ENCODE results near the gene DPH1.
"Not testable (repeated sequence)": the region's sequence is repeated elsewhere in the genome, so short reads cannot be mapped to it uniquely, and the experiment has no call there.

DPH1 gene

DNA sequence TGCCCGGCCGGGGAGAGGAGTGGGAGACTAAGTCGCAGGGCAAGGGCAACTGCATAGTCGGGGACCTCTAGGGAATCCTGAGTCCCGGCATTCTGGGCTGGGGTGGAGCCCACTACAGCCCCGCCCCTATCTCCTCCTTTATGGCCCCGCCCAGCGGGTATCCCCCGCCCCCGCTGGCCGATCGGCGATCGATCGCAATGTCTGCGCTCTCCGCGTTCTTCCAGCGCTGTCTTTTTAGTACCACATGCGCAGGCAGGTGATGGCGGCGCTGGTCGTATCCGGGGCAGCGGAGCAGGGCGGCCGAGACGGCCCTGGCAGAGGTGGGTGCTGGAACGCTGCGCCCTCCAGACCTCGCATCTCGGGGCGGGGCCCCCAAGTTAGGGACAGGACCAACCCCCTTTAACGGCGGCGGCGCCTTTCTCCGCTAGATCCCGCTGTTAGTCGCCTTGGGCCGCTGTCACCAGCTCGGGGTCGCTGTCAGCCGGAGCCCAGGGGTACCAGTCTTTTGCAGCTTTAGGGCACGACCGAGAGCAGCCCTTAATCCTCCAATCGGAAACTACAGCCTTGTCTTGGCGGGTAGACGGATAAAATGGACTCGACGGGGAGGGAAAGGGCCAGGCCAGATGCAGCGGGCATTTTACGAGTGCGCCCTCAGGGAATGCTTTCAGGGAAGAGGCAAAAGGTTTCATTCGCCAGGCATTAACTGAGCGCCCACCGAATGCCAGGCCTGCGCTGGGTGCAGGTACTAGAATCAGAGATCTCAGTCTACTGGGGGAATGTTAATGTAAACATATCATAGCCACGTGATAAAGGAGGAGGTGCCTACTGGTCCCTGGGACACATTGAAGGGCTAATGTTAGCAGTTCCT is at the start of gene DPH1:
Gene DPH1 (plus strand): TSS at position 243 of the 868 bp plus-strand sequence. CDS start 17 bp downstream, at position 260.
- no peak for TF ChIP-seq Cebpa-rat (IDR thresholded peaks at IDR 0.05)

GRCh38 chr17:1980665-1981250 is 49.2 kb upstream of the DPH1 start:
- no peak overlapping the region for H3K4me3 ChIP-seq
- H3K36me3 ChIP-seq: no peaks in the 10 kb centered on the region
- peaks cover 16 to 99% (median 88%) of the 10 kb centered on the region in 10 experiments; a peak in 19 of 20 replicates for H3K4me1 ChIP-seq
- peaks cover 0 to 49% (median 4%) of the 10 kb centered on the region in 11 experiments; a peak in 6 of 22 replicates for H4K20me1 ChIP-seq
- peaks cover 8 to 36% (median 19%) of the 10 kb centered on the region in 11 experiments; a peak in 19 of 22 replicates for H3K27me3 ChIP-seq
- peak overlapping the region in 5 of 11 experiments; percentile 26 to 75 (median 69); a peak in 6 of 22 replicates for H3K27ac ChIP-seq
- peak overlapping the region in 5 of 11 experiments; percentile 3 to 70 (median 8); a peak in 6 of 22 replicates for H3K9ac ChIP-seq
- no peaks in the 10 kb centered on the region for H3K9me3 ChIP-seq (replicated peaks in 1 of 11)
- peak overlapping the region in 9 of 11 experiments; percentile 66 to 83 (median 81); a peak in 18 of 22 replicates for H3K4me2 ChIP-seq
- TF ChIP-seq Cebpa-rat (IDR thresholded peaks at IDR 0.05): no peak

More for the DNA sequence above, at the start of gene DPH1:
- H3K9ac ChIP-seq: peak within 1 kb of the TSS; percentile 78 to 92 (median 87)
- H3K27me3 ChIP-seq: peaks cover 11 to 35% (median 31%) of the 10 kb centered on the region in 11 experiments; a peak in 20 of 22 replicates
- H4K20me1 ChIP-seq: peaks cover 0 to 28% (median 4%) of the 10 kb centered on the region in 11 experiments; a peak in 9 of 22 replicates
- H3K36me3 ChIP-seq: peaks cover 0 to 6% (median 0%) of the 10 kb centered on the region in 11 experiments; a peak in 2 of 22 replicates
- peak within 1 kb of the TSS; percentile 44 to 90 (median 86); a peak in 21 of 22 replicates for H3K27ac ChIP-seq
- H3K4me2 ChIP-seq: peak within 1 kb of the TSS; percentile 84 to 96 (median 92)
- H3K9me3 ChIP-seq (replicated peaks in 1 of 11): no peaks in the 10 kb centered on the region
- peak within 1 kb of the TSS; percentile 89 to 100 (median 97) for H3K4me3 ChIP-seq
- peaks cover 47 to 81% (median 73%) of the 10 kb centered on the region in 10 experiments for H3K4me1 ChIP-seq

DNA sequence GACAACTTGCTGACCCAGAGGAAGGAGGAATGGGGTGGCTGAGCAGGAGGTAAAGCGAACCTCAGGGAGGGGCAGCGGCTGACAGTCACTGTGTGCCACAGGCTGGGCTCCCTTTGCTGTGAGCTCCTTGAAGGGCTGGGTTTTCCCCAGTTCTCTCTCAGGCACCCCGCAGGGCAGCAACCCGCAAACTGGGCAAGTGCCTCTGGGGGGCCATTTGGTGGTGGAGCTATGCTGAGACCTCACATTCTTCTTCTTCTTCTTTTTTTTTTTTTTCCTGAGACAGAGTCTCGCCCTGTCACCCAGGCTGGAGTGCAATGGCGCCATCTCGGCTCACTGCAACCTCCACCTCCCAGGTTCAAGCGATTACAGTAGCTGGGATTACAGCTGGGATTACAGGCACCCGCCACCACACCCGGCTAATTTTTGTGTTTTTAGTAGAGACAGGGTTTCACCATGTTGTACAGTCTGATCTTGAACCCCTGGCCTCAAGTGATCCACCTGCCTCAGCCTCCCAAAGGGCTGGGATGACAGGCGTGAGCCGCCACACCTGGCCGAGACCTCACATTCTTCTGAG is 47.1 kb upstream of the DPH1 start:
- H3K9ac ChIP-seq; H3K27ac ChIP-seq; H3K9me3 ChIP-seq (replicated peaks in 1 of 11); H3K4me3 ChIP-seq; H3K36me3 ChIP-seq: not testable (repeated sequence)
- Histone ChIP-seq H3K4me1 (peaks cover 16 to 83% (median 70%) of the 10 kb centered on the region in 10 experiments; a peak in 19 of 20 replicates), H3K4me2 (peak overlapping the region in 7 of 11 experiments; percentile 12 to 83 (median 81); a peak in 8 of 22 replicates), H3K27me3 (peaks cover 0 to 15% (median 5%) of the 10 kb centered on the region in 11 experiments; a peak in 17 of 22 replicates), H4K20me1 (peaks cover 0 to 40% (median 5%) of the 10 kb centered on the region in 11 experiments; a peak in 6 of 22 replicates)

DNA sequence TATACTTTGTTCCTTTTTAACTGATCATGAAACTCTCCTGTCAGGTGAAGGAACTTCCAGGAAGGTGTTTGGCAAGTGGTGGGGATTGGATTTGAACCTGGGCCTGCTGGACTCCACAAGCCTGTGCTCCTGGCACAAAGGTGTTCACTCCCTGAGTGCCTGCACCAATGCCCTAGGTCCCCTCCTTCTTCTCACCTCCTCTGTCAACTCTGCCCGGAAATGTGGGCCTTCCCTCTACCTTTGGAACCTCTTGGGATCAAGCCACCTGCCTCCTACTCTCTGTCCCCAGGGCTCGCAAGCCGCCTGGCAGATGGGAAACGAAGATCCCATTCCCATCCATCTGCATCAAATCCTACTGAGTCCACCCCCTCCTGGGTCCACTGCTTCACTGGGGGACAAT is 44.9 kb upstream of the DPH1 start:
- no peak for TF ChIP-seq Cebpa-rat (IDR thresholded peaks at IDR 0.05)
- peaks cover 0 to 42% (median 0%) of the 10 kb centered on the region in 11 experiments; a peak in 4 of 22 replicates for H4K20me1 ChIP-seq
- 0 out of 22 replicates have a peak overlapping the region, but pooled peaks of 1 of the 11 experiments have one; percentile 12 for H3K4me2 ChIP-seq
- no peaks in the 10 kb centered on the region for H3K9me3 ChIP-seq (replicated peaks in 1 of 11)
- no peaks in the 10 kb centered on the region for H3K36me3 ChIP-seq
- H3K4me3 ChIP-seq: no peak overlapping the region
- H3K27ac ChIP-seq: no peak overlapping the region
- H3K9ac ChIP-seq: no peak overlapping the region
- H3K4me1 ChIP-seq: peaks cover 12 to 61% (median 52%) of the 10 kb centered on the region in 10 experiments; a peak in 19 of 20 replicates
- H3K27me3 ChIP-seq: no peaks in the 10 kb centered on the region

GRCh38 chr17:1985686-1986085 is 44.3 kb upstream of the DPH1 start:
- Histone ChIP-seq H3K4me1 (peaks cover 12 to 55% (median 46%) of the 10 kb centered on the region in 10 experiments; a peak in 19 of 20 replicates), H4K20me1 (peaks cover 0 to 43% (median 4%) of the 10 kb centered on the region in 11 experiments; a peak in 3 of 22 replicates), H3K4me2 (no peak overlapping the region), H3K9me3 (replicated peaks in 1 of 11) (no peaks in the 10 kb centered on the region), H3K4me3 (no peak overlapping the region), H3K9ac (no peak overlapping the region), H3K27ac (no peak overlapping the region), H3K27me3 (no peaks in the 10 kb centered on the region), H3K36me3 (no peaks in the 10 kb centered on the region)
- no peak for TF ChIP-seq Cebpa-rat (IDR thresholded peaks at IDR 0.05)

DNA sequence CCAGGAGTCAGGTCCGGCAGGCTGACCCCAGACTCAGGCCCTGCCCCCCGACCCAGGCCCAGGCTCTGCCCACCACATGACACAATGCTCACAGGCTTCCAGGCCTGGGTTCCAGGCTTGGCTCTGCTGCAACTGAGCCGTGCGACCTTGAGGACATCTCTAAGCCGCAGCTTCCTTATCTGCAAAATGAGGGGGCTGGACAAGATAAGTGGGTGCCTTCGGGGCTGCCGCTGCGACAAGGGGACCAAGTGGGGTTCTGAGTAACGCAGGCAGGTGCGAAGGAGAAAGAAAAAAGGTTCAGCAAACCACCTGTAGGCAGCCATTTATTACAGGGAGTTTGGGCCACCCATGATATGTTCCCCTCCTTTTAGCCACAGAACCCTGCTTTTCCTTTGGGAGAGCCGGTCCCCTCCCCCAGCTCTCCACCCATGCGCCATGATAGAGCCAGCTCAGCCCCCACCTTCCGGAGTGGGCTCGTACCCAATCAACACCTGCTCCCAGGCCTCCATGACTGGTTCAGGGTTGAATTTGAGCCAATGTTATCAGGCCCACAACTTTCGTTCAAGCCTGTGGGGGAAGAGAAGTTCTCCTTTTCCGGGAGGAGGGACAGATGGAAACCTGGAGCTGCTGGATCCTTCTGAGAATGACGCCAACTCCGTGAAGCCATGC is 43.0 kb upstream of the DPH1 start:
- Histone ChIP-seq H3K36me3 (no peaks in the 10 kb centered on the region), H3K27ac (no peak overlapping the region), H3K4me2 (no peak overlapping the region), H4K20me1 (peaks cover 0 to 43% (median 4%) of the 10 kb centered on the region in 11 experiments; a peak in 3 of 22 replicates), H3K9me3 (replicated peaks in 1 of 11) (no peaks in the 10 kb centered on the region), H3K9ac (no peak overlapping the region), H3K27me3 (no peaks in the 10 kb centered on the region), H3K4me1 (peaks cover 8 to 42% (median 35%) of the 10 kb centered on the region in 10 experiments; a peak in 19 of 20 replicates), H3K4me3 (no peak overlapping the region)
- TF ChIP-seq Cebpa-rat (IDR thresholded peaks at IDR 0.05): no peak

GRCh38 chr17:1989135-1989534 is 40.8 kb upstream of the DPH1 start:
- H3K4me3 ChIP-seq: no peak overlapping the region
- TF ChIP-seq Cebpa-rat (IDR thresholded peaks at IDR 0.05): no peak
- H3K4me2 ChIP-seq: peak overlapping the region in 4 of 11 experiments; percentile 5 to 45 (median 19); a peak in 4 of 22 replicates
- peaks cover 8 to 26% (median 19%) of the 10 kb centered on the region in 10 experiments; a peak in 17 of 20 replicates for H3K4me1 ChIP-seq
- no peaks in the 10 kb centered on the region for H3K9me3 ChIP-seq (replicated peaks in 1 of 11)
- no peak overlapping the region for H3K27ac ChIP-seq
- no peaks in the 10 kb centered on the region for H3K27me3 ChIP-seq
- no peaks in the 10 kb centered on the region for H3K36me3 ChIP-seq
- no peak overlapping the region for H3K9ac ChIP-seq
- H4K20me1 ChIP-seq: peaks cover 0 to 48% (median 3%) of the 10 kb centered on the region in 11 experiments; a peak in 5 of 22 replicates

GRCh38 chr17:1992541-1992940 is 37.4 kb upstream of the DPH1 start:
- Histone ChIP-seq H4K20me1 (peaks cover 0 to 43% (median 0%) of the 10 kb centered on the region in 11 experiments; a peak in 4 of 22 replicates), H3K27ac (no peak overlapping the region), H3K9ac (no peak overlapping the region), H3K4me2 (peak overlapping the region in 1 of 11 experiments; percentile 15; a peak in 1 of 22 replicates), H3K9me3 (replicated peaks in 1 of 11) (no peaks in the 10 kb centered on the region), H3K36me3 (no peaks in the 10 kb centered on the region; a peak in 1 of 22 replicates), H3K27me3 (no peaks in the 10 kb centered on the region), H3K4me3 (no peak overlapping the region), H3K4me1 (peaks cover 8 to 32% (median 19%) of the 10 kb centered on the region in 10 experiments; a peak in 19 of 20 replicates)
- TF ChIP-seq Cebpa-rat (IDR thresholded peaks at IDR 0.05): no peak

All from BLaER1 treated with 17β-estradiol and CSF1 and Interleukin-3, amounts not matched to agents 10 nM and 100 nM (cell line).